ENCODE measurements around the gene ZCWPW2.

Gene ZCWPW2

GRCh38 chr3:28328188-28329151, 20.1 kb upstream of the ZCWPW2 start:
- no peaks in the 10 kb centered on the region for H3K9me3 ChIP-seq
- no peaks in the 10 kb centered on the region for H3K27me3 ChIP-seq
- no peak overlapping the region for H3K4me3 ChIP-seq (ENCODE audit: low read depth, low read length)
- TF ChIP-seq CTCF (IDR thresholded peaks at IDR 0.05; ENCODE audit: low read depth, low read length): peak; percentile 34; the same call in 1 of the 2 replicates
- no peaks in the 10 kb centered on the region for H3K36me3 ChIP-seq
- no peaks in the 10 kb centered on the region for H3K4me1 ChIP-seq
- DNase-seq: no peak

GRCh38 chr3:28334552-28334951, 14.0 kb upstream of the ZCWPW2 start:
- Histone ChIP-seq H3K9me3 (no peaks in the 10 kb centered on the region), H3K36me3 (no peaks in the 10 kb centered on the region), H3K4me3 (ENCODE audit: low read depth, low read length) (no peak overlapping the region), H3K4me1 (no peaks in the 10 kb centered on the region), H3K27me3 (no peaks in the 10 kb centered on the region)
- no peak for DNase-seq
- TF ChIP-seq CTCF (IDR thresholded peaks at IDR 0.05; ENCODE audit: low read depth, low read length): no peak

GRCh38 chr3:28335246-28335645, 13.3 kb upstream of the ZCWPW2 start:
- no peak for TF ChIP-seq CTCF (IDR thresholded peaks at IDR 0.05; ENCODE audit: low read depth, low read length)
- Histone ChIP-seq H3K9me3 (no peaks in the 10 kb centered on the region), H3K27me3 (no peaks in the 10 kb centered on the region), H3K36me3 (no peaks in the 10 kb centered on the region), H3K4me1 (no peaks in the 10 kb centered on the region), H3K4me3 (ENCODE audit: low read depth, low read length) (no peak overlapping the region)
- no peak for DNase-seq

GRCh38 chr3:28337230-28337629, 11.3 kb upstream of the ZCWPW2 start:
- Histone ChIP-seq H3K4me3 (ENCODE audit: low read depth, low read length) (no peak overlapping the region), H3K9me3 (no peaks in the 10 kb centered on the region), H3K27me3 (no peaks in the 10 kb centered on the region), H3K4me1 (no peaks in the 10 kb centered on the region), H3K36me3 (no peaks in the 10 kb centered on the region)
- DNase-seq: no peak
- no peak for TF ChIP-seq CTCF (IDR thresholded peaks at IDR 0.05; ENCODE audit: low read depth, low read length)

- H3K4me3 ChIP-seq (ENCODE audit: low read depth, low read length): no peak overlapping the region
- H3K9me3 ChIP-seq: no peaks in the 10 kb centered on the region
- no peaks in the 10 kb centered on the region for H3K4me1 ChIP-seq
- no peak for TF ChIP-seq CTCF (IDR thresholded peaks at IDR 0.05; ENCODE audit: low read depth, low read length)
- DNase-seq: no peak
- no peaks in the 10 kb centered on the region for H3K27me3 ChIP-seq
- H3K36me3 ChIP-seq: no peaks in the 10 kb centered on the region
Measured at GRCh38 chr3:28343144-28343543, 5.4 kb upstream of the ZCWPW2 start.

- Histone ChIP-seq H3K4me3 (ENCODE audit: low read depth, low read length) (no peak overlapping the region), H3K9me3 (no peaks in the 10 kb centered on the region), H3K27me3 (no peaks in the 10 kb centered on the region), H3K4me1 (no peaks in the 10 kb centered on the region), H3K36me3 (no peaks in the 10 kb centered on the region)
- DNase-seq: no peak
- no peak for TF ChIP-seq CTCF (IDR thresholded peaks at IDR 0.05; ENCODE audit: low read depth, low read length)
Measured at GRCh38 chr3:28345690-28346089, 2.8 kb upstream of the ZCWPW2 start.

Measured in BE2C (cell line).